ENCODE measurements around the gene LMF2.

- TF ChIP-seq LEF1 (IDR thresholded peaks at IDR 0.05; ENCODE audit: borderline replicate concordance) (no peak), L3MBTL2 (conservative IDR thresholded peaks at IDR 0.05) (no peak), FOXM1 (IDR thresholded peaks at IDR 0.05; ENCODE audit: borderline replicate concordance) (no peak), ELF4 (IDR thresholded peaks at IDR 0.05) (no peak), SP1 (IDR thresholded peaks at IDR 0.05) (no peak), FOXK2 (IDR thresholded peaks at IDR 0.05) (no peak), HDGF (IDR thresholded peaks at IDR 0.05; ENCODE audit: borderline replicate concordance) (no peak), ZNF384 (IDR thresholded peaks at IDR 0.05) (no peak)
These were observed 45.4 kb downstream of the LMF2 start for GRCh38 chr22:50461979-50462540.
